Vagina (tissue), 2 donors: Measurements from ENCODE around the gene PACS1. TPM values are rescaled to one million over a fixed set of nuclear protein-coding genes. Genes with fewer than 3 reads are reported as not detected.

Experiments used
- DNase-seq, 2 donors: peaks; one replicate each; pipeline ENCODE4 v3.0.0-alpha.2; 2017; ENCODE audit errors: extremely low spot score in 2 of 2
- H3K27ac ChIP-seq: fragments of 200-600 bp; sonication (generic); one replicate; pipeline ENCODE4 v1.5.1; 2019
- H3K27me3 ChIP-seq: fragments of 200-600 bp; sonication (generic); one replicate; pipeline ENCODE4 v1.5.1; 2019
- H3K36me3 ChIP-seq, 2 donors: fragments of 200-600 bp; sonication (generic); one replicate each; pipeline ENCODE4 v1.5.1; 2017 to 2019
- H3K4me1 ChIP-seq: fragments of 200-600 bp; sonication (generic); one replicate; pipeline ENCODE4 v1.5.1; 2019
- H3K4me3 ChIP-seq, 2 donors: fragments of 200-600 bp; sonication (generic); 1 replicate in 1 of 2; 2 replicates in 1 of 2; pipeline ENCODE4 v1.5.1; 2016 to 2019
- H3K9me3 ChIP-seq: fragments of 200-600 bp; sonication (generic); one replicate; pipeline ENCODE4 v1.5.1; 2019
- POLR2A ChIP-seq, 2 donors: fragments of 450-650 bp; IDR thresholded peaks; one replicate each; pipeline ENCODE4 v1.6.1; 2017; ENCODE audit warnings: antibody characterized with exemption in 2 of 2, mild to moderate bottlenecking in 2 of 2, moderate library complexity in 2 of 2
- POLR2AphosphoS5 ChIP-seq, 2 donors: sonication (generic); formaldehyde crosslinking; IDR thresholded peaks; one replicate each; pipeline ENCODE4 v1.9.0; 2017; ENCODE audit warnings: antibody characterized with exemption in 2 of 2, mild to moderate bottlenecking in 2 of 2, low read depth in 1 of 2; ENCODE audit not compliant: insufficient read depth in 1 of 2
- intact Hi-C: fragments of 100-400 bp; cut with DNase I; formaldehyde crosslinking; loops from one replicate; pipeline ENCODE4 v1.15.1; 2023
- total RNA-seq: library from RNA; depleted of rRNA; stranded (reverse); fragments of >200 nt; gene quantifications from one replicate; pipeline ENCODE4 v1.2.3, GENCODE V29; 2016
- TF ChIP-seq, protein P1 (sequence below), 3 experiments: fragments of 450-650 bp in 2 of 3; fragments of 200-600 bp in 1 of 3; sonication (generic) in 1 of 3; IDR thresholded peaks; one replicate each; pipeline ENCODE4 v1.5.1; 2017 to 2019; ENCODE audit warnings: antibody characterized with exemption in 3 of 3, mild to moderate bottlenecking in 2 of 3, moderate library complexity in 2 of 3

The PACS1 gene
- total RNA-seq, 1 donor from 2014 or later: 66.0 TPM

DNA sequence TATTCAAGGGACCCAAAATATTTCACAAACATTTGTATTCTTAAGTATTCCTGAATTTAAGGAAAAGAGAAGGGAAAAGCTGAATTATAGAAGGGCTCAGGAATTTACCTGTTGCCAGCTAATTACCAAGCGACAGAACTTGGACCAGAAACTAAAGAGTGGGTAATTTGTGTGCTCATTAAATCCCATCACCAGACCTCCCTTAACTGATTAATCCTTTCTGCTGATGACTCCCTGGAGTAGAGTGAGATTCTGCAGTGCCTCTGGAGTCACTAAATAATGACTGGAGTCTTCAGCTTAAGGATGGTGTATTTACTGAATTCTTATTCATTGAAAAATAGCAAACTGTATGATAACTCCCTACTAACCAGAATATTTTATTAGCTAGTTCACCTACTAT is 124.3 kb downstream of the PACS1 start:
- no peak for DNase-seq
- H3K9me3 ChIP-seq: no peaks in the 10 kb centered on the region
- H3K27ac ChIP-seq: no peak overlapping the region
- H3K36me3 ChIP-seq: peaks cover 0 to 17% of the 10 kb centered on the region in 2 donors
- TF ChIP-seq POLR2AphosphoS5 (IDR thresholded peaks at IDR 0.05; ENCODE audit: insufficient read depth in 1 of 2, low read depth in 1 of 2): no peak
- TF ChIP-seq, protein P1, sequence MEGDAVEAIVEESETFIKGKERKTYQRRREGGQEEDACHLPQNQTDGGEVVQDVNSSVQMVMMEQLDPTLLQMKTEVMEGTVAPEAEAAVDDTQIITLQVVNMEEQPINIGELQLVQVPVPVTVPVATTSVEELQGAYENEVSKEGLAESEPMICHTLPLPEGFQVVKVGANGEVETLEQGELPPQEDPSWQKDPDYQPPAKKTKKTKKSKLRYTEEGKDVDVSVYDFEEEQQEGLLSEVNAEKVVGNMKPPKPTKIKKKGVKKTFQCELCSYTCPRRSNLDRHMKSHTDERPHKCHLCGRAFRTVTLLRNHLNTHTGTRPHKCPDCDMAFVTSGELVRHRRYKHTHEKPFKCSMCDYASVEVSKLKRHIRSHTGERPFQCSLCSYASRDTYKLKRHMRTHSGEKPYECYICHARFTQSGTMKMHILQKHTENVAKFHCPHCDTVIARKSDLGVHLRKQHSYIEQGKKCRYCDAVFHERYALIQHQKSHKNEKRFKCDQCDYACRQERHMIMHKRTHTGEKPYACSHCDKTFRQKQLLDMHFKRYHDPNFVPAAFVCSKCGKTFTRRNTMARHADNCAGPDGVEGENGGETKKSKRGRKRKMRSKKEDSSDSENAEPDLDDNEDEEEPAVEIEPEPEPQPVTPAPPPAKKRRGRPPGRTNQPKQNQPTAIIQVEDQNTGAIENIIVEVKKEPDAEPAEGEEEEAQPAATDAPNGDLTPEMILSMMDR (IDR thresholded peaks at IDR 0.05): no peak
- TF ChIP-seq POLR2A (IDR thresholded peaks at IDR 0.05): no peak
- intact Hi-C loops: no loop called here
- H3K27me3 ChIP-seq: no peaks in the 10 kb centered on the region
- H3K4me3 ChIP-seq: no peak overlapping the region
- no peaks in the 10 kb centered on the region for H3K4me1 ChIP-seq

DNA sequence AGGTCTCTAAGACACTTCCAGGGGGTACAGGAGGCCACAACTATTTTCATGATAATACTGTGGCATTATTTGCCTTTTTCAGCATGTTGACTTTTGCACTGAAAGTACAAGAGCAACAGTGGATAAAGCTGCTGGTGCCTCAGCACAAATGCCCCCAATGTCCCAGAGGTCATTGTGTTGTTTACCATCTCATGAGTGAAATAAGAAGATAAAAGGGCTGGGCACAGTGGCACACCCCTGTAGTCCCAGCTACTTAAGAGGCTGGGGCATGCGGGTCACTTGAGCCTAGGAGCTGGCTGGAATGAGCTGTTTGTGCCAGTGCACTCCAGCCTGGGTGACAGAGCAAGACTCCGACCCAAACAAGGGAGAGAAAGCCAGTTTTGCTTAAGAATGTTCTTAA is 125.8 kb downstream of the PACS1 start:
- Histone ChIP-seq H3K27ac (no peak overlapping the region), H3K9me3 (no peaks in the 10 kb centered on the region), H3K4me1 (no peaks in the 10 kb centered on the region), H3K27me3 (no peaks in the 10 kb centered on the region), H3K4me3 (no peak overlapping the region), H3K36me3 (peaks cover 0 to 17% of the 10 kb centered on the region in 2 donors)
- TF ChIP-seq, protein P1 (IDR thresholded peaks at IDR 0.05): no peak
- TF ChIP-seq POLR2A (IDR thresholded peaks at IDR 0.05): no peak
- no peak for TF ChIP-seq POLR2AphosphoS5 (IDR thresholded peaks at IDR 0.05; ENCODE audit: insufficient read depth in 1 of 2, low read depth in 1 of 2)
- intact Hi-C loops: no loop called here
- DNase-seq: no peak

DNA sequence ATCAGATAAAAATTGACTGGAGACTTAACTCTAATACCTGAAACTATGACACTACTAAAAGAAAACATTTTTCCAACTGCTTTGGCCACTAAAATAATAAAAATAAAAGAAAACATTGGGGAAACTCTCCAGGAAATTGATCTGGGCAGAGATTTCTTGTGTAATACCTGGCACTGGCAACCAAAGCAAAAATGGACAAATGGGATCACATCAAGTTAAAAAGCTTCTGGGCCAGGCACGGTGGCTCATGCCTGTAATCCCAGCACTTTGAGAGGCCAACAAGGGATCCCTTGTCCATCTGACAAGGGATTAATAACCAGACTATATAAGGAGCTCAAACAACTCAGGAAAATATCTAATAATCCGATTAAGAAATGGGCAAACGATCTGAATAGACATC is 133.8 kb downstream of the PACS1 start:
- H3K27me3 ChIP-seq: no peaks in the 10 kb centered on the region
- no peaks in the 10 kb centered on the region for H3K9me3 ChIP-seq
- no peaks in the 10 kb centered on the region for H3K36me3 ChIP-seq
- DNase-seq: no peak
- no peak overlapping the region for H3K4me3 ChIP-seq
- TF ChIP-seq POLR2AphosphoS5 (IDR thresholded peaks at IDR 0.05; ENCODE audit: insufficient read depth in 1 of 2, low read depth in 1 of 2) (no peak), POLR2A (IDR thresholded peaks at IDR 0.05) (no peak)
- TF ChIP-seq, protein P1 (IDR thresholded peaks at IDR 0.05): no peak
- H3K4me1 ChIP-seq: no peaks in the 10 kb centered on the region
- no peak overlapping the region for H3K27ac ChIP-seq
- intact Hi-C loops: no loop called here

DNA sequence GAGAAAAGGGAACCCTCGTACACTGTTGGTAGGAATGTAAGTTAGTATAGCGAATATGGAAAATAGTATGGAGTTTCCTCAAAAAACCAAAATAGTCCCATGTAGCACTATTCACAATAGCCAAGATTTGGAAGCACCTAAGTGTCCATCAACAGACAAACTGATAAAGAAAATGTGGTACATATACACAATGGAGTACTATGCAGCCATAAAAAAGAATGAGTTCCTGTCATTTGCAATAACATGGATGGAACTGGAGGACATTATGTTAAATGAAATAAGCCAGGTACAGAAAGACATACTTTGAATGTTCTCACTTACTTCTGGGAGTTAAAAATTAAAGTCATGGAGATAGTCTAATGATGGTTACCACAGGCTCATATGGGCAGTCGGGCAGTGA is 134.3 kb downstream of the PACS1 start:
- Histone ChIP-seq H3K4me1 (no peaks in the 10 kb centered on the region), H3K4me3 (no peak overlapping the region), H3K27ac (no peak overlapping the region), H3K36me3 (no peaks in the 10 kb centered on the region), H3K9me3 (no peaks in the 10 kb centered on the region), H3K27me3 (no peaks in the 10 kb centered on the region)
- TF ChIP-seq POLR2A (IDR thresholded peaks at IDR 0.05): no peak
- TF ChIP-seq, protein P1 (IDR thresholded peaks at IDR 0.05): no peak
- TF ChIP-seq POLR2AphosphoS5 (IDR thresholded peaks at IDR 0.05; ENCODE audit: insufficient read depth in 1 of 2, low read depth in 1 of 2): no peak
- intact Hi-C loops: no loop called here
- DNase-seq: no peak

DNA sequence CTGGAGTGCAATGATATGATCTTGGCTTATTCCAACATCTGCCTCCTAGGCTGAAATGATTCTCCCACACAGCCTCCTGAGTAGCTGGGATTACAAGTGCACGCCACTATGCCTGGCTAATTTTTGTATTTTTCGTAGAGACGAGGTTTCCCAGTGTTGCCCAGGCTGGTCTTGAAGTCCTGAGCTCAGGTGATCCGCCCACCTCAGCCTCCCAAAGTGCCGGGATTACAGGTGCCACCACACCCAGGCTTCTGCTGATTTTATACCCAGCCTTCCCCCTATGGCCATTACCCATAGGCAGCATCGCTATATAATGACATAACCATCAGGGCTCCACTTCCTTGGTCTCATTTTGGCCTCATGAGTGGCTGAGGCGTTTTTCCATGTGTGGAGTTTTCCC is 137.7 kb downstream of the PACS1 start:
- Histone ChIP-seq H3K4me3 (no peak overlapping the region), H3K27me3 (no peaks in the 10 kb centered on the region), H3K36me3 (peaks cover 0 to 8% of the 10 kb centered on the region in 2 donors), H3K9me3 (no peaks in the 10 kb centered on the region), H3K4me1 (no peaks in the 10 kb centered on the region), H3K27ac (no peak overlapping the region)
- TF ChIP-seq POLR2A (IDR thresholded peaks at IDR 0.05): no peak
- TF ChIP-seq, protein P1 (IDR thresholded peaks at IDR 0.05): no peak
- no peak for TF ChIP-seq POLR2AphosphoS5 (IDR thresholded peaks at IDR 0.05; ENCODE audit: insufficient read depth in 1 of 2, low read depth in 1 of 2)
- intact Hi-C loops: no loop called here
- DNase-seq: peak in 1 of 2 donors; percentile 58
